H1 (cell line): ENCODE data around the gene AIPL1. TPM values are rescaled to one million over a fixed set of nuclear protein-coding genes. Genes with fewer than 3 reads are reported as not detected.

Experiments used
- CTCF ChIA-PET: fragments of 300-600 bp; sonication (Branson Sonifier 250); formaldehyde crosslinking; loops from one replicate; lab custom pipeline; 2021; ENCODE audit not compliant: partially characterized antibody; lab: Charles Lee
- POLR2A ChIA-PET: fragments of 300-600 bp; sonication (Branson Sonifier 250); formaldehyde crosslinking; loops from one replicate; lab custom pipeline; 2021; ENCODE audit warnings: inconsistent platforms; ENCODE audit not compliant: partially characterized antibody; lab: Charles Lee
- DNase-seq, 2 experiments: peaks; one replicate each; pipeline versions ENCODE4 v3.0.0 to v3.0.0-alpha.2; 2010 to 2022; ENCODE audit warnings: low spot score in 2 of 2, low read depth in 1 of 2, mixed read lengths in 1 of 2
- FAIRE-seq: peaks from 2 replicates; lab custom pipeline; 2011; peaks lifted over from hg19 to GRCh38; lab: Jason Lieb, UNC
- H2AFZ ChIP-seq: 2 replicates; pipeline ENCODE4 v1.8.1; 2012; ENCODE audit warnings: low read length, inconsistent platforms
- H2AK5ac ChIP-seq: 2 replicates; pipeline ENCODE4 v1.6.1; 2013; ENCODE audit warnings: low read depth, low read length
- H2BK120ac ChIP-seq: replicated peaks from 2 replicates; pipeline ENCODE3; 2013; ENCODE audit warnings: low read depth, low read length, inconsistent platforms
- H2BK12ac ChIP-seq: 2 replicates; pipeline ENCODE4 v1.6.1; 2013; ENCODE audit warnings: low read depth, low read length
- H2BK15ac ChIP-seq: 2 replicates; pipeline ENCODE4 v1.6.1; 2013; ENCODE audit warnings: low read length
- H2BK20ac ChIP-seq: 2 replicates; pipeline ENCODE4 v1.6.1; 2013; ENCODE audit warnings: low read length
- H2BK5ac ChIP-seq: 2 replicates; pipeline ENCODE4 v1.6.1; 2013; ENCODE audit warnings: low read depth, low read length
- H3K14ac ChIP-seq: 2 replicates; pipeline ENCODE4 v1.6.1; 2013; ENCODE audit warnings: inconsistent platforms; ENCODE audit not compliant: insufficient read length
- H3K18ac ChIP-seq: 2 replicates; pipeline ENCODE4 v1.6.1; 2013; ENCODE audit warnings: low read length; ENCODE audit errors: extremely low read depth
- H3K23ac ChIP-seq: 2 replicates; pipeline ENCODE4 v1.6.1; 2013; ENCODE audit warnings: inconsistent platforms; ENCODE audit not compliant: insufficient read length
- H3K23me2 ChIP-seq: 2 replicates; pipeline ENCODE4 v1.6.1; 2013; ENCODE audit warnings: low read depth, low read length
- H3K27ac ChIP-seq: 2 replicates; pipeline ENCODE4 v1.6.1; 2011; ENCODE audit warnings: low read depth, low read length, inconsistent platforms
- H3K27me3 ChIP-seq, 4 experiments: replicated peaks in 1 of 4; 1 replicate in 1 of 4; 2 replicates in 3 of 4; pipeline versions ENCODE4 v1.6.1 to v1.8.1; 2011 to 2013; ENCODE audit warnings: low read length in 3 of 4, mild to moderate bottlenecking in 3 of 4, inconsistent platforms in 2 of 4, mixed read lengths in 2 of 4, moderate library complexity in 1 of 4; ENCODE audit not compliant: control insufficient read depth in 3 of 4, insufficient read depth in 3 of 4; ENCODE audit errors: extremely low read depth in 1 of 4
- H3K36me3 ChIP-seq, 4 experiments: 2 replicates each; pipeline versions ENCODE4 v1.6.1 to v1.8.1; 2011 to 2013; ENCODE audit warnings: mild to moderate bottlenecking in 4 of 4, low read length in 3 of 4, moderate library complexity in 2 of 4, control low read depth in 1 of 4, inconsistent platforms in 1 of 4; ENCODE audit not compliant: insufficient read depth in 4 of 4, control insufficient read depth in 2 of 4
- H3K4ac ChIP-seq: replicated peaks from 2 replicates; pipeline ENCODE3; 2013; ENCODE audit warnings: low read length, low read depth, mixed read lengths, inconsistent platforms; ENCODE audit not compliant: insufficient read length
- H3K4me1 ChIP-seq, 4 experiments: replicated peaks in 1 of 4; 1 replicate in 1 of 4; 2 replicates in 3 of 4; pipeline versions ENCODE4 v1.6.1 to v1.8.1; 2011 to 2013; ENCODE audit warnings: low read length in 3 of 4, inconsistent platforms in 2 of 4, mixed read lengths in 1 of 4; ENCODE audit not compliant: insufficient read depth in 4 of 4, control insufficient read depth in 3 of 4
- H3K4me2 ChIP-seq, 2 experiments: 2 replicates each; pipeline versions ENCODE4 v1.6.1 to v1.8.1; 2011 to 2013; ENCODE audit warnings: low read depth in 2 of 2, low read length in 2 of 2, control low read depth in 1 of 2, inconsistent platforms in 1 of 2, mild to moderate bottlenecking in 1 of 2; ENCODE audit not compliant: insufficient read depth in 1 of 2
- H3K4me3 ChIP-seq, 4 experiments: fragments of 200-600, 300-600 bp in 1 of 4; sonication (generic), shearing (Covaris generic), sonication (Bioruptor Twin) in 1 of 4; 2 replicates each; pipeline versions ENCODE4 v1.5.1 to v1.8.1; 2011 to 2016; ENCODE audit warnings: low read length in 4 of 4, low read depth in 3 of 4, control low read depth in 2 of 4, inconsistent platforms in 2 of 4, mild to moderate bottlenecking in 2 of 4, mixed read lengths in 1 of 4, moderate library complexity in 1 of 4; ENCODE audit not compliant: insufficient read depth in 2 of 4; ENCODE audit errors: extremely low read depth in 1 of 4
- H3K56ac ChIP-seq: replicated peaks from 2 replicates; pipeline ENCODE3; 2013; ENCODE audit warnings: low read depth, mild to moderate bottlenecking, mixed read lengths, low read length, inconsistent platforms; ENCODE audit not compliant: insufficient read length
- H3K79me1 ChIP-seq: 2 replicates; pipeline ENCODE4 v1.6.1; 2013; ENCODE audit warnings: low read depth, low read length, control low read depth
- H3K79me2 ChIP-seq, 2 experiments: 2 replicates each; pipeline versions ENCODE4 v1.6.1 to v1.8.1; 2012 to 2013; ENCODE audit warnings: low read length in 2 of 2, mild to moderate bottlenecking in 2 of 2, inconsistent platforms in 1 of 2; ENCODE audit not compliant: insufficient read depth in 2 of 2, control insufficient read depth in 1 of 2
- H3K9ac ChIP-seq, 4 experiments: replicated peaks in 1 of 4; 1 replicate in 1 of 4; 2 replicates in 3 of 4; pipeline versions ENCODE4 v1.6.1 to v1.8.1; 2011 to 2013; ENCODE audit warnings: low read depth in 3 of 4, low read length in 3 of 4, control low read depth in 2 of 4, mild to moderate bottlenecking in 2 of 4, moderate library complexity in 2 of 4, inconsistent platforms in 1 of 4; ENCODE audit errors: extremely low read depth in 1 of 4
- H3K9me3 ChIP-seq, 2 experiments: 2 replicates each; pipeline versions ENCODE4 v1.6.1 to v1.8.1; 2012 to 2013; ENCODE audit warnings: mild to moderate bottlenecking in 2 of 2, moderate library complexity in 2 of 2, control low read depth in 1 of 2, inconsistent platforms in 1 of 2, low read depth in 1 of 2, low read length in 1 of 2, mixed read lengths in 1 of 2; ENCODE audit not compliant: insufficient read depth in 2 of 2
- H4K20me1 ChIP-seq, 2 experiments: replicated peaks in 1 of 2; 2 replicates each; pipeline versions ENCODE3 to v1.8.1; 2011 to 2013; ENCODE audit warnings: inconsistent platforms in 2 of 2, low read length in 2 of 2, mild to moderate bottlenecking in 1 of 2; ENCODE audit not compliant: insufficient read depth in 2 of 2, control insufficient read depth in 1 of 2
- H4K5ac ChIP-seq: 2 replicates; pipeline ENCODE4 v1.6.1; 2013; ENCODE audit warnings: low read length, low read depth, mixed read lengths, inconsistent platforms; ENCODE audit not compliant: insufficient read length
- H4K8ac ChIP-seq: 2 replicates; pipeline ENCODE4 v1.8.0; 2013; ENCODE audit warnings: mild to moderate bottlenecking, moderate library complexity, low read length, inconsistent platforms; ENCODE audit not compliant: insufficient read depth; ENCODE audit errors: extremely low read depth
- H4K91ac ChIP-seq: replicated peaks from 2 replicates; pipeline ENCODE3; 2013; ENCODE audit warnings: low read length, mixed read lengths, inconsistent platforms; ENCODE audit not compliant: insufficient read length
- ASH2L ChIP-seq: fragments of 200-600, 300-600 bp; sonication (generic); IDR thresholded peaks from one replicate; pipeline ENCODE4 v1.7.1; 2017; ENCODE audit warnings: low read length
- BCL11A ChIP-seq, 2 experiments: IDR thresholded peaks; one replicate each; pipeline ENCODE4 v1.6.1; 2011; ENCODE audit warnings: low read depth in 2 of 2, low read length in 2 of 2, mild to moderate bottlenecking in 2 of 2
- CHD2 ChIP-seq: IDR thresholded peaks from 2 replicates; pipeline ENCODE4 v1.6.1; 2012; ENCODE audit warnings: low read length, improper control_type of control experiment
- GABPA ChIP-seq: IDR thresholded peaks from 2 replicates; pipeline ENCODE4 v1.6.1; 2011; ENCODE audit warnings: mild to moderate bottlenecking, low read length, moderate library complexity, borderline replicate concordance; ENCODE audit not compliant: insufficient read depth
- HDAC2 ChIP-seq, 2 experiments: fragments of 300-600 bp in 1 of 2; sonication (generic) in 1 of 2; IDR thresholded peaks; 2 replicates each; pipeline ENCODE4 v1.6.1; 2011 to 2012; ENCODE audit warnings: low read depth in 2 of 2, low read length in 2 of 2, mild to moderate bottlenecking in 2 of 2, moderate library complexity in 2 of 2, borderline replicate concordance in 1 of 2, inconsistent platforms in 1 of 2
- HDAC6 ChIP-seq: IDR thresholded peaks from one replicate; pipeline ENCODE4 v1.7.1; 2012; ENCODE audit warnings: low read depth, mild to moderate bottlenecking, inconsistent platforms, low read length, moderate library complexity
- JUN ChIP-seq: IDR thresholded peaks from 2 replicates; pipeline ENCODE4 v1.6.1; 2011; ENCODE audit warnings: low read depth, mild to moderate bottlenecking, improper control_type of control experiment, low read length
- KDM4A ChIP-seq: IDR thresholded peaks from one replicate; pipeline ENCODE4 v1.7.1; 2012; ENCODE audit warnings: low read depth, mild to moderate bottlenecking, moderate library complexity, low read length, inconsistent platforms; ENCODE audit not compliant: severe bottlenecking
- NANOG ChIP-seq: IDR thresholded peaks from 2 replicates; pipeline ENCODE4 v1.6.1; 2011; ENCODE audit warnings: low read length, low read depth, mild to moderate bottlenecking, inconsistent platforms; ENCODE audit not compliant: insufficient read depth, poor library complexity, severe bottlenecking
- POLR2AphosphoS5 ChIP-seq: IDR thresholded peaks from 2 replicates; pipeline ENCODE4 v1.6.1; 2011; ENCODE audit warnings: low read depth, low read length
- SAP30 ChIP-seq: fragments of 300-600 bp; sonication (generic); IDR thresholded peaks from 2 replicates; pipeline ENCODE4 v1.7.1; 2012; ENCODE audit warnings: low read length, moderate library complexity, mild to moderate bottlenecking, inconsistent platforms; ENCODE audit not compliant: insufficient read depth, insufficient replicate concordance
- ZNF274 ChIP-seq: IDR thresholded peaks from 2 replicates; pipeline ENCODE4 v1.7.0; 2012; ENCODE audit warnings: low read length, borderline replicate concordance; ENCODE audit errors: extremely low read depth
- WGBS, 2 experiments: shearing (Covaris generic) in 1 of 2; methylation state at CpG; one replicate each; pipeline versions ENCODE4 v1.1.6 to v1.1.7; 2013 to 2015; ENCODE audit warnings: low lambda C conversion rate in 2 of 2, mixed read lengths in 2 of 2, inconsistent platforms in 1 of 2, low coverage in 1 of 2, missing lambda C conversion rate in 1 of 2; ENCODE audit not compliant: insufficient replicate concordance in 2 of 2, insufficient coverage in 1 of 2, insufficient read length in 1 of 2; ENCODE audit errors: extremely low coverage in 1 of 2, missing lambda C conversion rate in 1 of 2; 5-methylcytosine and 5-hydroxymethylcytosine counted together
- polyA plus RNA-seq, 7 experiments: library from polyadenylated mRNA; depleted of rRNA in 3 of 7; stranded (reverse) in 5 of 7; unstranded in 2 of 7; fragments of >200 nt in 5 of 7; fragments of 200-250 nt in 2 of 7; gene quantifications; 1 replicate in 5 of 7; 2 replicates in 1 of 7; 4 replicates in 1 of 7; pipeline versions ENCODE4 v1.2.1 to v1.2.3, GENCODE V29; 2011 to 2013; ENCODE audit warnings: missing spikeins in 2 of 7, mixed read lengths in 2 of 7
- total RNA-seq: library from RNA; stranded (reverse); fragmentation: NEBNext Ultra II Directional; extraction: Animal tissue kit (Norgen Biotek cat#: 25700); gene quantifications from 2 replicates; pipeline ENCODE4 v1.2.1, GENCODE V29; 2021

Gene AIPL1
- total and polyA plus RNA-seq, 2 of the 8 experiments (the other 6 are each of a cell fraction or from before 2014, with no cell fraction given) = 0.56 to 0.71 TPM

- H3K9ac ChIP-seq = no peak overlapping the region
- H2BK15ac ChIP-seq = no peak overlapping the region
- no peak overlapping the region for H4K5ac ChIP-seq
- no peak overlapping the region for H3K18ac ChIP-seq
- no peak overlapping the region for H3K27ac ChIP-seq
- no peaks in the 10 kb centered on the region for H3K36me3 ChIP-seq
- H3K4me1 ChIP-seq = no peaks in the 10 kb centered on the region; a peak in 1 of 7 replicates
- no peak overlapping the region for H2AFZ ChIP-seq
- no peaks in the 10 kb centered on the region for H3K79me1 ChIP-seq
- no peak for TF ChIP-seq ZNF274
- TF ChIP-seq GABPA = no peak
- no peak for TF ChIP-seq SAP30
- TF ChIP-seq HDAC6 = no peak
- no peak for TF ChIP-seq HDAC2 (IDR thresholded peaks at IDR 0.05; ENCODE audit: borderline replicate concordance in 1 of 2, low read depth in 2 of 2, low read length in 2 of 2)
- TF ChIP-seq ASH2L = no peak
- TF ChIP-seq NANOG = no peak
- no peak for TF ChIP-seq KDM4A
- TF ChIP-seq JUN = no peak
- TF ChIP-seq CHD2 = no peak
- no peak for TF ChIP-seq POLR2AphosphoS5
- no peak for TF ChIP-seq BCL11A (IDR thresholded peaks at IDR 0.05; ENCODE audit: low read depth in 2 of 2, low read length in 2 of 2)
- TF ChIP-seq, all 59 proteins: peak for 0
- Histone ChIP-seq H2BK12ac (no peak overlapping the region), H2BK5ac (no peak overlapping the region), H3K4ac (no peak overlapping the region), H3K4me2 (no peak overlapping the region), H2BK120ac (no peak overlapping the region), H4K91ac (no peak overlapping the region), H3K23me2 (peaks cover 2% of the 10 kb centered on the region; the same call in 1 of the 2 replicates), H3K56ac (no peak overlapping the region), H2AK5ac (no peak overlapping the region), H4K8ac (no peak overlapping the region), H3K4me3 (no peak overlapping the region), H3K79me2 (no peaks in the 10 kb centered on the region), H3K14ac (no peak overlapping the region), H2BK20ac (no peak overlapping the region), H3K27me3 (no peaks in the 10 kb centered on the region), H3K9me3 (peaks cover 3 to 4% of the 10 kb centered on the region in 2 experiments; a peak in 2 of 4 replicates), H3K23ac (no peak overlapping the region), H4K20me1 (no peaks in the 10 kb centered on the region)
- ChIA-PET POLR2A (no interaction called here), CTCF (interaction anchor here (0.6 to 1.4 kb wide), 5 partner anchors 10 to 835 kb away, joined by 3 to 7 read pairs (median 4); no protein-coding TSS in a partner anchor)
- no peak for DNase-seq
- FAIRE-seq = no peak
- 80% methylated on average over 7 of the region's 7 CpGs; no CpG with 5 or more reads in 1 of the 2 experiments for WGBS, 2 experiments
These were observed 7.6 kb downstream of the AIPL1 start for GRCh38 chr17:6427279-6427781.
